ENCODE results near the gene WDR19. TPM values are rescaled to one million over a fixed set of nuclear protein-coding genes. Genes with fewer than 3 reads are reported as not detected.

WDR19 gene
- polyA plus RNA-seq, 1 of the 3 experiments (the other 2 are of a cell fraction): 23.3 TPM

DNA sequence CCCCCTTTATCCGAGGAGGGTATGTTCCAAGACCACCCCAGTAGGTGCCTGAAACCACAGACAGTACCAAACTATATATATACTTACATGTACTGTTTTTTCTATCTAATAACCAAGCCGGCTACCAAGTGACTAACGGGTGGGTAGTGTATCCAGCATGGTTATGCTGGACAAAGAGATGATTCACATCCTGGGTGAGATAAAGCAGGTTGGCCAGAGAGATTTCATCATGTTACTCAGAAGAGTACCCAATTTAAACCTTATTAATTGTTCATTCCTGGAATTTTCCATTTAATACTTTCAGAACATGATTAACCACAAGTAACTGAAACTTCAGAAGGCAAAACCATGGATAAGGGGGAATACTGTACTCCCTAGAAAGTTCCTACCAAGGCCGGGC, 137.3 kb downstream of the WDR19 start (continued):
- TF ChIP-seq RFX5 (IDR thresholded peaks at IDR 0.05; ENCODE audit: low read length): no peak

DNA sequence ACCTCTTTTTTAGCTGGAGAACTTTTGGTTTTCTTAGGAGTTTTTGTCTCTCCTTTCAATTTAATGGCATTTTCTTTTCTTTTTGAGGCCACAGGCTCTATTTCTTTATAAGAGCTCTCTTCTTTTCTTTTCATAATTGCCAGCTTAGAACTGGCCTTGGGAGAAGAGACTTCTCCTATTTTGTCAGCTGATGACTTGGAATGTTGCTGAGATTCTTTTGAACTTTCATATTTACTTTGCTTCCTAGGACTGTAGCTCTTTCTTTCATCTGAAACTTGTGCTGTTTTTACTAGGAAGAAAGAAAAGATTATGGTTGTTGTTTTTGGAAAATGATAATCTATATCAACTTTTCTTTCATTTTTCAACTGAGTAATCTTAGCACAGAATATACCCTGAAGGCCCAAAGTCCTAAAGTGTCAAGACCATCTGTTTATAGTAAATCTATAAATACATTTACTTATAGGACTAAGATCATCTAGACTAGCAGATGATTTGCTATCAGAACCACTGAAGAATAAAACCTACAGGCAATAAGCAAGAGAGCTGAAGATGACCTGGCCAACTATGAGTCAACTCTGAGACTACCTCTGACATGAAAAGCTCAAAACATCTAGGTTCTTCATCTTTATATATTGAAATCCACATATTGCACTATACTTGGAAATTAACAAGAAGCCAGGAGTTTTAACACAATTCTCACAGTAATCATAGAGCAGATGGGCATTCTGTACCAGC, 138.2 kb downstream of the WDR19 start:
- DNase-seq: no peak
- H3K4me3 ChIP-seq (ENCODE audit: low read depth in 2 of 2, low read length in 1 of 2): no peak overlapping the region
- CTCF ChIA-PET: interaction anchor here (0.6 kb wide), 1 partner anchor 1165 kb away, joined by 3 read pairs; no protein-coding TSS in a partner anchor

DNA sequence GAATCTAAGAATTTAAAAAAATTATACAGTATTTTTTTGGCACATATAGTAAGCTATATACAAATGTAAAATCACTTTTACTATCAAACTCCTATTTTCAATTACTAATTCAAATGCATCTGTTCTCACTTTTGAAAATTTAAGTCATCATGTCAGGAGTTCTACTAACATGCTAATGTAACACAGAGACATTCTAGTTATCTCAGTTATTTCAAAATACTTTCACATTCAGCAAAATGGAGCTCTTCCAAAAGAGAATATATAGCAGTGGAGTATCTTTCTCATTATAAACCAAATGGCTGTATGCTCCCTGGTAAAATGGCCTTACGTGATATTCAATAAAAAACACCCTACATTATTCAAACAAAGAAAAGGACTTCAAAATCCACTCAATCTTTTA, 141.5 kb downstream of the WDR19 start:
- Histone ChIP-seq H3K4me3 (ENCODE audit: low read depth in 2 of 2, low read length in 1 of 2) (no peak overlapping the region), H4K20me1 (ENCODE audit: insufficient read depth) (no peaks in the 10 kb centered on the region), H3K79me2 (ENCODE audit: insufficient read depth) (peaks cover 11% of the 10 kb centered on the region), H3K27me3 (ENCODE audit: insufficient read depth) (no peaks in the 10 kb centered on the region), H3K4me1 (ENCODE audit: control insufficient read depth in 1 of 2, insufficient read depth in 2 of 2, low read depth in 1 of 2, low read length in 1 of 2) (no peaks in the 10 kb centered on the region), H3K27ac (ENCODE audit: low read depth in 2 of 2, low read length in 1 of 2) (no peak overlapping the region), H3K9me3 (no peaks in the 10 kb centered on the region), H3K9me2 (0 out of 2 replicates have a peak, but pooled peaks cover 3% of the 10 kb centered on the region), H2AFZ (ENCODE audit: low read depth) (no peak overlapping the region), H3K4me2 (no peak overlapping the region), H3K9ac (no peak overlapping the region), H3K36me3 (replicated peaks in 1 of 2; ENCODE audit: control insufficient read depth in 1 of 2, insufficient read depth in 2 of 2, low read length in 1 of 2) (peaks cover 23 to 48% of the 10 kb centered on the region in 2 experiments), H3F3A (replicated peaks; ENCODE audit: insufficient read depth) (peaks cover 17% of the 10 kb centered on the region)
- WGBS (ENCODE audit: low lambda C conversion rate): 94% methylated on average over 1 of the region's 1 CpG
- ChIA-PET CTCF (interaction anchor here (1.2 kb wide), 1 partner anchor 30 kb away, joined by 3 read pairs; no protein-coding TSS in a partner anchor), POLR2A (no interaction called here)
- DNase-seq: no peak
- TF ChIP-seq FOXM1 (IDR thresholded peaks at IDR 0.05; ENCODE audit: low read depth) (no peak), NRF1 (IDR thresholded peaks at IDR 0.05; ENCODE audit: low read depth, low read length) (no peak), JUND (IDR thresholded peaks at IDR 0.05) (no peak)
- TF ChIP-seq, protein P1, sequence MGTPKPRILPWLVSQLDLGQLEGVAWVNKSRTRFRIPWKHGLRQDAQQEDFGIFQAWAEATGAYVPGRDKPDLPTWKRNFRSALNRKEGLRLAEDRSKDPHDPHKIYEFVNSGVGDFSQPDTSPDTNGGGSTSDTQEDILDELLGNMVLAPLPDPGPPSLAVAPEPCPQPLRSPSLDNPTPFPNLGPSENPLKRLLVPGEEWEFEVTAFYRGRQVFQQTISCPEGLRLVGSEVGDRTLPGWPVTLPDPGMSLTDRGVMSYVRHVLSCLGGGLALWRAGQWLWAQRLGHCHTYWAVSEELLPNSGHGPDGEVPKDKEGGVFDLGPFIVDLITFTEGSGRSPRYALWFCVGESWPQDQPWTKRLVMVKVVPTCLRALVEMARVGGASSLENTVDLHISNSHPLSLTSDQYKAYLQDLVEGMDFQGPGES (IDR thresholded peaks at IDR 0.05; ENCODE audit: low read depth, low read length): no peak

More for the DNA sequence above, 138.2 kb downstream of the WDR19 start:
- H3K27me3 ChIP-seq (ENCODE audit: insufficient read depth): no peaks in the 10 kb centered on the region
- POLR2A ChIA-PET: no interaction called here
- no peaks in the 10 kb centered on the region for H4K20me1 ChIP-seq (ENCODE audit: insufficient read depth)
- no peaks in the 10 kb centered on the region for H3K4me1 ChIP-seq (ENCODE audit: control insufficient read depth in 1 of 2, insufficient read depth in 2 of 2, low read depth in 1 of 2, low read length in 1 of 2)
- TF ChIP-seq FOSL2 (IDR thresholded peaks at IDR 0.05; ENCODE audit: borderline replicate concordance, low read depth) (0 out of 2 replicates have a peak, but pooled peaks have one; percentile 8), CHD2 (IDR thresholded peaks at IDR 0.05; ENCODE audit: low read length, partially characterized antibody) (no peak)
- TF ChIP-seq, protein P2, sequence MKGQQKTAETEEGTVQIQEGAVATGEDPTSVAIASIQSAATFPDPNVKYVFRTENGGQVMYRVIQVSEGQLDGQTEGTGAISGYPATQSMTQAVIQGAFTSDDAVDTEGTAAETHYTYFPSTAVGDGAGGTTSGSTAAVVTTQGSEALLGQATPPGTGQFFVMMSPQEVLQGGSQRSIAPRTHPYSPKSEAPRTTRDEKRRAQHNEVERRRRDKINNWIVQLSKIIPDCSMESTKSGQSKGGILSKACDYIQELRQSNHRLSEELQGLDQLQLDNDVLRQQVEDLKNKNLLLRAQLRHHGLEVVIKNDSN (IDR thresholded peaks at IDR 0.05; ENCODE audit: borderline replicate concordance, low read depth): no peak
- TF ChIP-seq, protein P3, sequence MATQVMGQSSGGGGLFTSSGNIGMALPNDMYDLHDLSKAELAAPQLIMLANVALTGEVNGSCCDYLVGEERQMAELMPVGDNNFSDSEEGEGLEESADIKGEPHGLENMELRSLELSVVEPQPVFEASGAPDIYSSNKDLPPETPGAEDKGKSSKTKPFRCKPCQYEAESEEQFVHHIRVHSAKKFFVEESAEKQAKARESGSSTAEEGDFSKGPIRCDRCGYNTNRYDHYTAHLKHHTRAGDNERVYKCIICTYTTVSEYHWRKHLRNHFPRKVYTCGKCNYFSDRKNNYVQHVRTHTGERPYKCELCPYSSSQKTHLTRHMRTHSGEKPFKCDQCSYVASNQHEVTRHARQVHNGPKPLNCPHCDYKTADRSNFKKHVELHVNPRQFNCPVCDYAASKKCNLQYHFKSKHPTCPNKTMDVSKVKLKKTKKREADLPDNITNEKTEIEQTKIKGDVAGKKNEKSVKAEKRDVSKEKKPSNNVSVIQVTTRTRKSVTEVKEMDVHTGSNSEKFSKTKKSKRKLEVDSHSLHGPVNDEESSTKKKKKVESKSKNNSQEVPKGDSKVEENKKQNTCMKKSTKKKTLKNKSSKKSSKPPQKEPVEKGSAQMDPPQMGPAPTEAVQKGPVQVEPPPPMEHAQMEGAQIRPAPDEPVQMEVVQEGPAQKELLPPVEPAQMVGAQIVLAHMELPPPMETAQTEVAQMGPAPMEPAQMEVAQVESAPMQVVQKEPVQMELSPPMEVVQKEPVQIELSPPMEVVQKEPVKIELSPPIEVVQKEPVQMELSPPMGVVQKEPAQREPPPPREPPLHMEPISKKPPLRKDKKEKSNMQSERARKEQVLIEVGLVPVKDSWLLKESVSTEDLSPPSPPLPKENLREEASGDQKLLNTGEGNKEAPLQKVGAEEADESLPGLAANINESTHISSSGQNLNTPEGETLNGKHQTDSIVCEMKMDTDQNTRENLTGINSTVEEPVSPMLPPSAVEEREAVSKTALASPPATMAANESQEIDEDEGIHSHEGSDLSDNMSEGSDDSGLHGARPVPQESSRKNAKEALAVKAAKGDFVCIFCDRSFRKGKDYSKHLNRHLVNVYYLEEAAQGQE (IDR thresholded peaks at IDR 0.05; ENCODE audit: low read depth, low read length): no peak
- no peaks in the 10 kb centered on the region; the same call in 1 of the 2 replicates for H3K79me2 ChIP-seq (ENCODE audit: insufficient read depth)
- no peak overlapping the region for H2AFZ ChIP-seq (ENCODE audit: low read depth)
- peak overlapping the region; percentile 2; the same call in 1 of the 2 replicates for H3K4me2 ChIP-seq
- H3K36me3 ChIP-seq (replicated peaks in 1 of 2; ENCODE audit: control insufficient read depth in 1 of 2, insufficient read depth in 2 of 2, low read length in 1 of 2): peaks cover 33 to 42% of the 10 kb centered on the region in 2 experiments
- H3K27ac ChIP-seq (ENCODE audit: low read depth in 2 of 2, low read length in 1 of 2): peak overlapping the region in 1 of 2 experiments; percentile 82; a peak in 2 of 4 replicates
- H3K9ac ChIP-seq: peak overlapping the region; percentile 12; the same call in 1 of the 2 replicates
- H3F3A ChIP-seq (replicated peaks; ENCODE audit: insufficient read depth): peaks cover 17% of the 10 kb centered on the region
- H3K9me3 ChIP-seq: no peaks in the 10 kb centered on the region
- no peaks in the 10 kb centered on the region for H3K9me2 ChIP-seq
